ENCODE data around the gene RFX4. TPM values are rescaled to one million over a fixed set of nuclear protein-coding genes. Genes with fewer than 3 reads are reported as not detected.
"Not testable (repeated sequence)": the region's sequence is repeated elsewhere in the genome, so short reads cannot be mapped to it uniquely, and the experiment has no call there.

RFX4 gene
- total and polyA plus RNA-seq, 5 donors: not detected

DNA sequence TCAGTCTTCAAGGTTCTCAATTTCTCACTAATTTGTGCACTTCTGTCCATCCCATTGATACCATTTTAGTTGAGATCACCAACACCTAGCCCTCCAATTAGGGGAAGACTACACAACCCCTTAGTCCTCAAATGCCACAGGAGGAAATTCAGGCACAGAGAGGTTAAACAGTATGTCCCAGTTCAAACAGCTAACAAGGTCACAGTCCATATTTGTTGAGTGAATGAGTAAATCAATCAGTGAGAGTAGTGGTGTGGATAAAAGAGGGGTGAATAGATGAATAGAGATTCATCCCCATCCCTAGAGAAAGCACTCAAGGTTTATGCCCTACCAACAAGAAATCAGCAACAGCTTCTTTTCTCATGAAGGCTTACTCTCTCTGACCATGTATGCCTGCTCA lies 97.5 kb downstream of the RFX4 start:
- H3K9me3 ChIP-seq (ENCODE audit: control insufficient read depth, low read length): no peaks in the 10 kb centered on the region
- ATAC-seq: no peak
- DNase-seq: no peak
- H3K4me3 ChIP-seq (ENCODE audit: low read length): no peak overlapping the region
- intact Hi-C loops (cut with DNase I): no loop called here
- H3K27ac ChIP-seq (ENCODE audit: low read length): no peak overlapping the region
- no peaks in the 10 kb centered on the region for H3K27me3 ChIP-seq (ENCODE audit: control insufficient read depth, insufficient read depth)
- no peaks in the 10 kb centered on the region for H3K4me1 ChIP-seq (ENCODE audit: control insufficient read depth, insufficient read depth, low read length)

DNA sequence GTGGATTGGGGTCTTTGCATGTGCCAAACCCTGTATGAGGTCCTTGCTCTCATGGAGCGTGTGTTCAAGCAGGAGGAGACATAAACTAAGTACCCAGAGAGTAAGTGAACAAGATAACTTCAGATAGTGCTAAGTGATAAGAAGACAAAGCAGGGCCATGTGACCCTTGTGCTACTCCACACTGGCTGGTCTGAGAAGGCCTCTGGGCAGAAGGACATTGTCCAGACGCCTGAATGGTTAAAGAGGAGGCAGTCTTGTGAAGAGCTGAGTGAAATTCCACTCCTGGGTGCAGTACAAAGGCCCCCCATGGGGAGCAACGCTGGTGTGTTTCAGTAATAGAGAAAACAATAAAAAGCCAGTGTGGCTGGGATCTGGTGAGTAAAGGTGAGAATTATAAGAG lies 98.4 kb downstream of the RFX4 start:
- Histone ChIP-seq H3K4me3 (ENCODE audit: low read length) (no peak overlapping the region), H3K27me3 (ENCODE audit: control insufficient read depth, insufficient read depth) (no peaks in the 10 kb centered on the region), H3K27ac (ENCODE audit: low read length) (no peak overlapping the region), H3K9me3 (ENCODE audit: control insufficient read depth, low read length) (no peaks in the 10 kb centered on the region), H3K4me1 (ENCODE audit: control insufficient read depth, insufficient read depth, low read length) (no peaks in the 10 kb centered on the region)
- DNase-seq (no peak), ATAC-seq (no peak)
- 60% methylated on average over 3 of the region's 3 CpGs for WGBS
- intact Hi-C loops (cut with DNase I): no loop called here

DNA sequence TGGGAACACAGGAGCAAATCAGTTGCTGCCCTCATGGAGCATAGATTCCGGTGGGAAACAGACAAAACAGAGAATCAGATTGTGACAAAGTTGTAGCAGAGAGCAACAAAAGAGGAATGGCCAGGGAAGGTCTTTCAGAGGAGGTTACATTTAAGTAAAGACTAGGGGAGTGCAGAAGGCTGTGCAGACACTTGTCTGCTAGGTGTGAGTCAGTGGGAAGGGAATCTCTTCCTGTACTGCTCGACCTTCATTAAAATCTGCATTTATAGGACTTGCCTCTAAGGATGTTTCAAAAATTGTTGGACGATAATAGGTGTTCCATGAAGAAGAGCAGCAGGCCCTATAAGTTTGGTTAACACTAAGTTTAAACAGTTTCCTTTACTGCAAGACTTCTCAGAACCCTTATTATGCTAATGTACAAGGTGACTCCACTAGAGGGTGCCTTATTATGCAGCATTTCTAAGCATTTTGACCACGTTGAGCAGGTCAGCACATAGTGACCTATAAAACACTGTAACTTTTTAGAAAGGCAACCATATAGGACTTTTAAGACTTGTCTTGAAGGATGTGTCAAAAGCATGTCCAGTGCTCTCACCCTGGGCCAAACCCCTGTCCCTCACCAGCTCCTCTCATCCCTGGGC lies 99.9 kb downstream of the RFX4 start:
- Histone ChIP-seq H3K4me1 (ENCODE audit: control insufficient read depth, insufficient read depth, low read length) (no peaks in the 10 kb centered on the region), H3K4me3 (ENCODE audit: low read length) (no peak overlapping the region), H3K9me3 (ENCODE audit: control insufficient read depth, low read length) (no peaks in the 10 kb centered on the region), H3K27ac (ENCODE audit: low read length) (no peak overlapping the region), H3K27me3 (ENCODE audit: control insufficient read depth, insufficient read depth) (no peaks in the 10 kb centered on the region)
- intact Hi-C loops (cut with DNase I): no loop called here
- no peak for ATAC-seq
- WGBS: 63% methylated on average over 4 of the region's 4 CpGs
- no peak for DNase-seq

DNA sequence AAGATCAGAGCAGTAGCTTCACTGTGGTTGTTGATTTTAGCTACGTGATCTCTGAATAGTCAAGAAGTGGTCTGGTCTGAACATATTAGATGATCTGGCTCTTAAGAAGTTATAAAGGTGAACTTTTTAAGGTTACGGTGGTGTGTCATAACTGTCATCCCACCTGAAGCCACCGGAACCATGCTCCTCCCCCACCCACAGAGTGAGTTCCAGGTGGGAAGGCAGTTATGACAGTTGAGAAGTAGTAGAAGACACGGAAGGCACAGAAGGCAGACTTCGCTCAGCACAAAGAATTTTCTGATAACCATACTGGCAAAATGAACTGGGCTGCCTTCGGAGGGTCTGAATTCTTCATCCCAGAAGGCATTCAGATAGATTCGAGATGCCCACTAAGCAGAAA lies 101.7 kb downstream of the RFX4 start:
- WGBS: 79% methylated on average over 7 of the region's 7 CpGs
- no peak overlapping the region for H3K27ac ChIP-seq (ENCODE audit: low read length)
- no peaks in the 10 kb centered on the region for H3K4me1 ChIP-seq (ENCODE audit: control insufficient read depth, insufficient read depth, low read length)
- DNase-seq: no peak
- no peak for ATAC-seq
- no peaks in the 10 kb centered on the region for H3K27me3 ChIP-seq (ENCODE audit: control insufficient read depth, insufficient read depth)
- no peak overlapping the region for H3K4me3 ChIP-seq (ENCODE audit: low read length)
- intact Hi-C loops (cut with DNase I): no loop called here
- H3K9me3 ChIP-seq (ENCODE audit: control insufficient read depth, low read length): no peaks in the 10 kb centered on the region

DNA sequence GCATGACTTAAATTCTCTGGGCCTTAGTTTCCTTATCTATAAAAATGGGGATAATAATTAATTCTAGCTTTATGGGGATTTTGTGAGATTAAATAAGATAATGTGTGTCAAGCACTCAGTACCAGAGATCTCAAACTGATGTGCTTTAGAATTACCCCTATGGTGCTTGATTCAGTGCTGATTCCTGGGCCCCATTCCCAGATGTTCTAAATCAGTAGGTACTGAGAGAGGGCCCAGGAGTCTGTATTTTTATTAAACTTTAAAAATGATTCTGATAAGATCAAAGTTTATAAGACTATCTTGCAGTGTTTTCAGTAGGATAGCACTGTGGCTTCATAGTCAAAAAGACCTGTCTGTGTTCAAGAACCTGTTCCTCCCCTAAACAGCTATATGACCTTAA lies 102.6 kb downstream of the RFX4 start:
- no peak overlapping the region for H3K4me3 ChIP-seq (ENCODE audit: low read length)

DNA sequence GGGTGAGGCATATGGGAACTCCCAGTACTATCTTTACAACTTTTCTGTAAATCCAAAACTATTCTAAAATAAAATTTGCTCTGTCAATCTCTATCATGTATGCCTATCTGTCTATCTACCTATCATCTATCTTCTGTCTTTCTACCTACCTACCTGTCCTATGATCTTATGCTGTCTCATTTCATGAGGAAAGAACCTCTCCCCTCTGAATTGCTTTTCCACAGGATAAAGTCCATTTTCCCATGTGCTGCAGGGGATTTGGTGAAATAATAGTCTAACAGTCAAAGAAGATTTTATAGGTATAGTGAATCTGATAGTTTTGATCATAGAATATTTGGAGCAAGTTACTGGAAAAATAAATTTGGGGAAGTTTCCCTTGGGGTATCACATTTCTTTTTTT lies 104.9 kb downstream of the RFX4 start:
- no peaks in the 10 kb centered on the region for H3K9me3 ChIP-seq (ENCODE audit: control insufficient read depth, low read length)
- no peak overlapping the region for H3K27ac ChIP-seq (ENCODE audit: low read length)
- H3K4me1 ChIP-seq (ENCODE audit: control insufficient read depth, insufficient read depth, low read length): no peaks in the 10 kb centered on the region
- ATAC-seq: no peak
- intact Hi-C loops (cut with DNase I): no loop called here
- H3K4me3 ChIP-seq (ENCODE audit: low read length): no peak overlapping the region
- no peaks in the 10 kb centered on the region for H3K27me3 ChIP-seq (ENCODE audit: control insufficient read depth, insufficient read depth)
- DNase-seq: no peak

More for the DNA sequence above, 102.6 kb downstream of the RFX4 start:
- no peak for DNase-seq
- intact Hi-C loops (cut with DNase I): no loop called here
- Histone ChIP-seq H3K4me1 (ENCODE audit: control insufficient read depth, insufficient read depth, low read length) (no peaks in the 10 kb centered on the region), H3K27me3 (ENCODE audit: control insufficient read depth, insufficient read depth) (no peaks in the 10 kb centered on the region), H3K9me3 (ENCODE audit: control insufficient read depth, low read length) (no peaks in the 10 kb centered on the region), H3K27ac (ENCODE audit: low read length) (no peak overlapping the region)
- no peak for ATAC-seq

DNA sequence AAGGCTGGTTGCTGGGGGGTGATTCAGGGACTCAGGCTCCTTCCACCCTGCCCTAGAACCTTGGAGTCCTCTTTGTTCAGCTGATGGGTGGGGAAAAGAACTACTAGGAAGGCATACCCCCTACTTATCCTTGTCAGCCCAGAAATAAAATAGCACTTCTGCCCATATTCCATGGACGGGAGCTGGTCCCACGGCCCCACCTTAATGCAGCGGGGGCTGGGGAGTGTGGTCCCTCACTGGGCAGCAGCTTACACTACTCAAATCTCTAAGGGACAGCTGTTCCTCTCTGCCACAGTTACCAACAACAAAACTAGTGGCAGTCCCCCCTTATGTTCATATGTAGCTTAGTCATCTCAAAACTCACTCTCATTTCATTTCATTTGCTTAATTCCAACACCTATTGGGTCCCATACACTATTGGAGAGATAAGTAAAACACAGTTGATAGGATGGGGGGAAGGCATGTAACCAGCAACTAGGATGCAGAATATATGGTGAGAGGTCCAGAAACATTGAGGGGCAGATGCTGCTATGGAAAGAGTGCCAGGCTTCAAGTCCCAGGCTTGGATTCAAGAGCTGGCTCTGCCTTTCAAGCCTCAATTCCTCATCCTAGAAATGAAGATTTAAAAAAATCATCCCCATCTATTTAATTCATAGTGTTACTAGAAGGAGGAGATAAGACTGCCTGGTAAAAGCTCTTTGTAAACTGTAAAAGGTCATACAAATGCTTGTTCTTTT lies 107.9 kb downstream of the RFX4 start:
- ATAC-seq (no peak), DNase-seq (no peak)
- 87% methylated on average over 3 of the region's 3 CpGs for WGBS
- intact Hi-C loops (cut with DNase I): no loop called here
- Histone ChIP-seq H3K9me3 (ENCODE audit: control insufficient read depth, low read length) (no peaks in the 10 kb centered on the region), H3K4me3 (ENCODE audit: low read length) (no peak overlapping the region), H3K4me1 (ENCODE audit: control insufficient read depth, insufficient read depth, low read length) (no peaks in the 10 kb centered on the region), H3K27ac (ENCODE audit: low read length) (no peak overlapping the region), H3K27me3 (ENCODE audit: control insufficient read depth, insufficient read depth) (no peaks in the 10 kb centered on the region)

DNA sequence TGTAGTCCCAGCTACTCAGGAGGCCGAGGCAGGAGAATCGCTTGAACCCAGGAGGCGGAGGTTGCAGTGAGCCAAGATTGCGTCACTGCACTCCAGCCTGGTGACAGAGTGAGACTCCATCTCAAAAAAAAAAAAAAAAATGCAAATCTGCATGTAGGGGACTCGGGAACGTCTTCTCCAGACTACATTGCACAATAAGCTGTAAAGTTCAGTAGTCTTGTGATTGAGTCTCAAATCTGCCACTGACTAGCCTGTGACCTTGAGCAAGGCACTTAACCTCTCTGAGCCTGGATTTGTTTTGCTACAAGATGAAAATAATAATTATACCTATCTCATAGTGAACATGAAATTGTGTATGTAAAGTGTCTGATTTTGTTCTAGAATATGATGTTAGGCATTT lies 109.2 kb downstream of the RFX4 start:
- ATAC-seq; H3K27ac ChIP-seq (ENCODE audit: low read length); H3K4me1 ChIP-seq (ENCODE audit: control insufficient read depth, insufficient read depth, low read length); intact Hi-C loops (cut with DNase I); H3K9me3 ChIP-seq (ENCODE audit: control insufficient read depth, low read length); H3K4me3 ChIP-seq (ENCODE audit: low read length); H3K27me3 ChIP-seq (ENCODE audit: control insufficient read depth, insufficient read depth); DNase-seq: not testable (repeated sequence)
- 90% methylated on average over 6 of the region's 6 CpGs for WGBS

DNA sequence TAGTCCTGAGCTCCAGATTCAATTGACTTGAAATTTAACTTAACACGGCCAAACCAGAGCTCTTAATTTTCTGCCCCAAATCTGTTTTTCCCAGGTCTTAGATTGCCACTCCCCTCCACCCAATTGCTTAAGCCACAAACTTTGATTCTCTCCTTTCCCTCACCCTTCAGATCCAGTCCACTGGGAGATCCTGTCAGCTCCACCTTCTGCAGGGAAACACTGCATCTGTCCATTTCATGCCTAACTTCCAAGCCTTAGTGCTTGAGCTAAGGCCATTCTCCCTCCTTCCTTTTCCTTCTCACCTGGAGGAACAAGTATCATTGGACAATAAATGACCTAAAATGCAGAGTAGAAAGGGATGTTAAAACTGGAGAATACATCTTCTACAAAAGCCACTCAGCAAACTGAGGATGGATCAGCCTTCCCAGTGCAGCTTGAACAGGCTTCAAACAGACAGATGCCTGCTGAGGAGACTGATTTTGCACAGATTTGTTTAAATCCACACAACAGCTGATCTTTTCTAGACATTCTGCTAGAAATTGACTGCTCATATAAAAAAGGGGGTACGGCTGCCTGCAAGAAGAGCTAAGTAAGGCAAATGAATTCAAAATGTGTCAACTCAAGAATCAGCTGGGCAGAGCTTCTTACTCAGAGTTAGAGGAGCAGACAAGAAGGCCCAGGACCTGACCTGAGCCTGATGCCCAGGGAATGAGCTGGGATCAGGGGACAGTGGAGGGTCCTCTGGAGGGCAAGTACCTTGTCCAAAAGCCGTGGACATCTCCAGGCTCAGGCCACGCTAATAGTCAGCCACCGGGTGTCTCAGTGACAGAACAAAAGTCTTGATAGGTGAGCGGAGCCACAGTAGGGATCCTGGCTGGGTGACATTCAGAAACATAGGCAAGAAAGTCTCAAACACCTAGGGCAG lies 110.4 kb downstream of the RFX4 start:
- ATAC-seq (no peak), DNase-seq (no peak)
- Histone ChIP-seq H3K27ac (ENCODE audit: low read length) (no peak overlapping the region), H3K4me3 (ENCODE audit: low read length) (no peak overlapping the region), H3K4me1 (ENCODE audit: control insufficient read depth, insufficient read depth, low read length) (no peaks in the 10 kb centered on the region), H3K9me3 (ENCODE audit: control insufficient read depth, low read length) (peaks cover 2% of the 10 kb centered on the region), H3K27me3 (ENCODE audit: control insufficient read depth, insufficient read depth) (no peaks in the 10 kb centered on the region)
- WGBS: 82% methylated on average over 6 of the region's 6 CpGs
- intact Hi-C loops (cut with DNase I): no loop called here

DNA sequence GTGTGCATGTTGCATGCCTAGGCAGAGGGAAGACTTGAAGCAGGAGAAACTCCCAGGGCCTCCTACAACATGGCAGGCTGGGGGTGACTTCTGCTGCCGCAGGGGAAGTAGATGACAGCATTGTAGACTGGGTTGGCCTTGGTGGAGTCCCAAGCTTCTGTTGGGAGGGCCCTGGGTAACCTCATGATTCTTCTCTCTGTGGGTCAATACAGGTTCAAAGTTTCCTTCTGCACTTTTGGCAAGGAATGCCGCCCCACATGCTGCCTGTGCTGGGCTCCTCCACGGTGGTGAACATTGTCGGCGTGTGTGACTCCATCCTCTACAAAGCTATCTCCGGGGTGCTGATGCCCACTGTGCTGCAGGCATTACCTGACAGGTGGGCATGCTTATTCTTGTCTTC lies 113.3 kb downstream of the RFX4 start:
- no peak overlapping the region for H3K4me3 ChIP-seq (ENCODE audit: low read length)
- H3K27me3 ChIP-seq (ENCODE audit: control insufficient read depth, insufficient read depth): no peaks in the 10 kb centered on the region
- no peaks in the 10 kb centered on the region for H3K4me1 ChIP-seq (ENCODE audit: control insufficient read depth, insufficient read depth, low read length)
- H3K27ac ChIP-seq (ENCODE audit: low read length): no peak overlapping the region
- peaks cover 2% of the 10 kb centered on the region for H3K9me3 ChIP-seq (ENCODE audit: control insufficient read depth, low read length)
- intact Hi-C loops (cut with DNase I): no loop called here
- DNase-seq: no peak
- WGBS: 95% methylated on average over 6 of the region's 6 CpGs
- ATAC-seq: no peak

DNA sequence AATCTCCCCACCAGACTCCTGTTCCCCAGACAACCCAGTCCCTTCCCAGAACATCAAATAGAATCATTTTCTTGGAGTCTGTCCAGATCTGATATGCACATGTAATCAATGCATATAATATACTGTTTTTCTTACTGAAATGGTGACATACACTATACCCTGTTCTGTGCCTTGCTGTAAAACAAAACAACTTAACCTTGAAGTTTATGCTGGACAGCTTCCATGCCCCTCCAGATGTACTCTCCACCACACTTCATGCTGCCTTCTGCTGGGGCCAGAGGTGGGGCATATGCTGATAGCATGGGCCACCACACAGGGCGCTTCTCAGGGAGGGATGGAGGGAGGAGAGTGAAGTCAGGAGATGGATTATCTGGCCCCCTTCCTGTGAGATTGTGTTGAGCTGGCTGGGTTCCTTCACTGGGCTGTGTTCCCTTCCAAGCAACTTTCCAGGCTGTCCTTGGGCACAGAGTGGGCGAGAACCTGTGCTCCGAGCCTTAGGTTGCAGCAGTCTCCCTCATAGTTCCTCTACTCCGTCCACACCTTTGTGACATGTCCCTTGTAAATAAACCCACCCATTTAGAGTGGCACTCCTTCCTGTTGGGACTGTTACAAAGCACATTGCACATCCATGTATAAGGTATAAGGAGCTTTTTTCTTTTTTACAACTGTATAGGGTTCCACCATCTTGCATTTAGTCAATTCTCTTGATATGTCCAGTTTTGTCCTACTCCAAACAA lies 114.0 kb downstream of the RFX4 start:
- DNase-seq: no peak
- H3K9me3 ChIP-seq (ENCODE audit: control insufficient read depth, low read length): peaks cover 2% of the 10 kb centered on the region
- 72% methylated on average over 4 of the region's 4 CpGs for WGBS

More for the DNA sequence above, 114.0 kb downstream of the RFX4 start:
- Histone ChIP-seq H3K27me3 (ENCODE audit: control insufficient read depth, insufficient read depth) (no peaks in the 10 kb centered on the region), H3K4me3 (ENCODE audit: low read length) (no peak overlapping the region), H3K27ac (ENCODE audit: low read length) (no peak overlapping the region), H3K4me1 (ENCODE audit: control insufficient read depth, insufficient read depth, low read length) (no peaks in the 10 kb centered on the region)
- intact Hi-C loops (cut with DNase I): no loop called here
- ATAC-seq: no peak
